Measurements from ENCODE around the gene TMEM37. TPM values are rescaled to one million over a fixed set of nuclear protein-coding genes. Genes with fewer than 3 reads are reported as not detected.

Gene TMEM37
- total RNA-seq, 1 experiment from 2014 or later, result 2.3 TPM

GRCh38 chr2:119409506-119409905, 22.1 kb upstream of the TMEM37 start (continued):
- TF ChIP-seq EZH2 (IDR thresholded peaks at IDR 0.05) (no peak), POLR2AphosphoS5 (IDR thresholded peaks at IDR 0.05; ENCODE audit: low read depth, low read length) (no peak), JUND (IDR thresholded peaks at IDR 0.05) (no peak), RAD21 (IDR thresholded peaks at IDR 0.05; ENCODE audit: low read depth) (no peak)

- H3K27ac ChIP-seq (ENCODE audit: low read depth, low read length), result no peak overlapping the region
- no peak overlapping the region for H3K4me3 ChIP-seq (replicated peaks in 1 of 2; ENCODE audit: low read depth in 1 of 2, low read length in 2 of 2)
- ChIA-PET CTCF (interaction anchor here (2.4 kb wide), 1 partner anchor 62 kb away, joined by 9 read pairs; no protein-coding TSS in a partner anchor), POLR2A (no interaction called here), RAD21 (ENCODE audit: low non-redundant PET in 1 of 2, low total read pairs in 2 of 2, uncharacterized antibody in 2 of 2, unreplicated experiment in 2 of 2) (no interaction called here)
- intact Hi-C loops (cut with micrococcal nuclease), result no loop called here
- no peak for ATAC-seq
- H3K36me3 ChIP-seq (ENCODE audit: control insufficient read depth in 1 of 2, insufficient read depth in 2 of 2, low read length in 2 of 2), result no peaks in the 10 kb centered on the region
- H3K27me3 ChIP-seq (ENCODE audit: insufficient read depth, low read length), result no peaks in the 10 kb centered on the region
- no TSS peak for BruUV-seq (replicated peaks)
- no peaks in the 10 kb centered on the region for H3K9me2 ChIP-seq (ENCODE audit: insufficient read depth)
- H2AFZ ChIP-seq (ENCODE audit: low read depth, low read length, poor library complexity, severe bottlenecking), result no peak overlapping the region
- H3K4me2 ChIP-seq (ENCODE audit: low read length), result no peak overlapping the region
- DNase-seq (ENCODE audit: low read depth, low spot score), result no peak
- H3K4me1 ChIP-seq (ENCODE audit: control insufficient read depth in 1 of 2, insufficient read depth in 2 of 2, low read length in 2 of 2), result no peaks in the 10 kb centered on the region
- TF ChIP-seq CEBPB (IDR thresholded peaks at IDR 0.05; ENCODE audit: low read depth), result no peak
- no peak for TF ChIP-seq CTCF (IDR thresholded peaks at IDR 0.05 in 2 of 3, conservative IDR thresholded peaks at IDR 0.05 in 1 of 3; ENCODE audit: borderline replicate concordance in 1 of 3, insufficient read depth in 1 of 3, low read depth in 2 of 3, low read length in 2 of 3)
- TF ChIP-seq POLR2A (IDR thresholded peaks at IDR 0.05; ENCODE audit: borderline replicate concordance, extremely low read depth, insufficient read depth, insufficient read length), result no peak
- no peak for TF ChIP-seq YY1 (IDR thresholded peaks at IDR 0.05; ENCODE audit: extremely low read depth, insufficient replicate concordance, low read depth, low read length)
- TF ChIP-seq ZFX (IDR thresholded peaks at IDR 0.05), result no peak
- TF ChIP-seq CBX3 (IDR thresholded peaks at IDR 0.05; ENCODE audit: low read depth), result no peak
- TF ChIP-seq ATF3 (IDR thresholded peaks at IDR 0.05), result no peak
- no peak for TF ChIP-seq JUND (IDR thresholded peaks at IDR 0.05)
- TF ChIP-seq EZH2phosphoT487 (IDR thresholded peaks at IDR 0.05; ENCODE audit: borderline replicate concordance), result no peak
- no peak for TF ChIP-seq SRF (IDR thresholded peaks at IDR 0.05; ENCODE audit: low read depth)
- no peak for TF ChIP-seq FOSL1 (IDR thresholded peaks at IDR 0.05; ENCODE audit: low read depth)
- TF ChIP-seq ZNF274 (IDR thresholded peaks at IDR 0.05; ENCODE audit: low read depth, low read length), result no peak
- no peak for TF ChIP-seq POLR2AphosphoS5 (IDR thresholded peaks at IDR 0.05; ENCODE audit: low read depth, low read length)
- no peak for TF ChIP-seq SIN3A (IDR thresholded peaks at IDR 0.05; ENCODE audit: low read depth)
- TF ChIP-seq REST (IDR thresholded peaks at IDR 0.05; ENCODE audit: low read depth), result no peak
- TF ChIP-seq ELF1 (IDR thresholded peaks at IDR 0.05; ENCODE audit: borderline replicate concordance, low read depth), result no peak
- TF ChIP-seq EGR1 (IDR thresholded peaks at IDR 0.05; ENCODE audit: low read depth), result no peak
- TF ChIP-seq TCF7L2 (IDR thresholded peaks at IDR 0.05; ENCODE audit: borderline replicate concordance, extremely low read depth, insufficient read depth, insufficient read length), result no peak
- TF ChIP-seq MAX (IDR thresholded peaks at IDR 0.05), result no peak
- no peak for TF ChIP-seq EZH2 (IDR thresholded peaks at IDR 0.05)
- H4K20me1 ChIP-seq (ENCODE audit: insufficient read depth), result no peaks in the 10 kb centered on the region
- no peaks in the 10 kb centered on the region for H3K9me3 ChIP-seq (ENCODE audit: control insufficient read depth in 1 of 2, insufficient read depth in 1 of 2, low read depth in 1 of 2, low read length in 2 of 2)
- no peak overlapping the region for H3K9ac ChIP-seq (ENCODE audit: low read length)
- H3K79me2 ChIP-seq (ENCODE audit: insufficient read depth, low read length), result no peaks in the 10 kb centered on the region
Measured at GRCh38 chr2:119414894-119415293, 16.8 kb upstream of the TMEM37 start.

Data from HCT116 (cell line).